Measurements from ENCODE around the gene VPS36. TPM values are rescaled to one million over a fixed set of nuclear protein-coding genes. Genes with fewer than 3 reads are reported as not detected.
A peak's percentile ranks its signal among the peaks of the same experiment; 100 is the strongest.

The VPS36 gene
- total RNA-seq, 1 experiment from 2014 or later = 29.2 TPM

GRCh38 chr13:52377898-52378297, 72.5 kb downstream of the VPS36 start:
- Histone ChIP-seq H3K79me2 (ENCODE audit: insufficient read depth, low read length) (no peaks in the 10 kb centered on the region), H2AK5ac (ENCODE audit: insufficient read length, low read length) (no peak overlapping the region), H2BK20ac (ENCODE audit: low read depth, low read length, poor library complexity, severe bottlenecking) (no peak overlapping the region), H3K23me2 (ENCODE audit: insufficient read length, low read depth, low read length, poor library complexity, severe bottlenecking) (no peaks in the 10 kb centered on the region), H3K23ac (ENCODE audit: insufficient read length, low read depth, low read length) (no peak overlapping the region), H2BK15ac (ENCODE audit: low read depth, low read length) (no peak overlapping the region), H4K5ac (ENCODE audit: insufficient read length, low read depth, low read length) (no peak overlapping the region), H3K79me1 (ENCODE audit: insufficient read depth, low read depth, low read length, poor library complexity, severe bottlenecking) (no peaks in the 10 kb centered on the region), H3K4me2 (ENCODE audit: insufficient read depth, insufficient read length, low read length) (no peak overlapping the region), H4K20me1 (ENCODE audit: control insufficient read depth, insufficient read depth, insufficient read length) (no peaks in the 10 kb centered on the region), H3K27ac (ENCODE audit: insufficient read length, low read depth, low read length) (no peak overlapping the region), H3K9ac (ENCODE audit: extremely low read depth, insufficient read length, low read length) (no peak overlapping the region), H3K27me3 (ENCODE audit: insufficient read depth, low read length) (no peaks in the 10 kb centered on the region), H3K14ac (ENCODE audit: insufficient read depth, low read length) (no peak overlapping the region; the same call in 1 of the 2 replicates), H2BK12ac (ENCODE audit: insufficient read length, low read depth, low read length) (no peak overlapping the region), H2BK5ac (ENCODE audit: insufficient read length, low read length) (no peak overlapping the region), H3K18ac (ENCODE audit: insufficient read length, low read depth, low read length) (peak overlapping the region; percentile 34), H3K4me1 (ENCODE audit: insufficient read depth, low read length) (no peaks in the 10 kb centered on the region), H2BK120ac (ENCODE audit: low read depth, low read length, poor library complexity, severe bottlenecking) (no peak overlapping the region), H3T11ph (ENCODE audit: low read length) (no peak overlapping the region), H3K56ac (ENCODE audit: insufficient read length, low read depth, low read length) (no peak overlapping the region), H4K91ac (ENCODE audit: insufficient read length, low read depth, low read length) (no peak overlapping the region), H3K4ac (ENCODE audit: low read depth, low read length) (no peak overlapping the region), H3K9me3 (ENCODE audit: control insufficient read depth, low read depth, low read length) (no peaks in the 10 kb centered on the region), H4K8ac (replicated peaks; ENCODE audit: insufficient read length, low read depth, low read length) (no peak overlapping the region), H2AFZ (ENCODE audit: low read length) (no peak overlapping the region)
- Mint-ChIP-seq H3K27ac (no peak overlapping the region), H3K4me3 (no peak overlapping the region), H3K4me1 (0 out of 4 replicates have a peak, but pooled peaks cover 0 to 2% of the 10 kb centered on the region in 2 experiments), H3K9me3 (no peaks in the 10 kb centered on the region), H3K36me3 (ENCODE audit: insufficient read depth in 1 of 3, low read depth in 3 of 3) (no peaks in the 10 kb centered on the region; a peak in 1 of 7 replicates), H3K27me3 (ENCODE audit: low read depth) (no peaks in the 10 kb centered on the region)
- TF ChIP-seq, protein P1, sequence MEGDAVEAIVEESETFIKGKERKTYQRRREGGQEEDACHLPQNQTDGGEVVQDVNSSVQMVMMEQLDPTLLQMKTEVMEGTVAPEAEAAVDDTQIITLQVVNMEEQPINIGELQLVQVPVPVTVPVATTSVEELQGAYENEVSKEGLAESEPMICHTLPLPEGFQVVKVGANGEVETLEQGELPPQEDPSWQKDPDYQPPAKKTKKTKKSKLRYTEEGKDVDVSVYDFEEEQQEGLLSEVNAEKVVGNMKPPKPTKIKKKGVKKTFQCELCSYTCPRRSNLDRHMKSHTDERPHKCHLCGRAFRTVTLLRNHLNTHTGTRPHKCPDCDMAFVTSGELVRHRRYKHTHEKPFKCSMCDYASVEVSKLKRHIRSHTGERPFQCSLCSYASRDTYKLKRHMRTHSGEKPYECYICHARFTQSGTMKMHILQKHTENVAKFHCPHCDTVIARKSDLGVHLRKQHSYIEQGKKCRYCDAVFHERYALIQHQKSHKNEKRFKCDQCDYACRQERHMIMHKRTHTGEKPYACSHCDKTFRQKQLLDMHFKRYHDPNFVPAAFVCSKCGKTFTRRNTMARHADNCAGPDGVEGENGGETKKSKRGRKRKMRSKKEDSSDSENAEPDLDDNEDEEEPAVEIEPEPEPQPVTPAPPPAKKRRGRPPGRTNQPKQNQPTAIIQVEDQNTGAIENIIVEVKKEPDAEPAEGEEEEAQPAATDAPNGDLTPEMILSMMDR (conservative IDR thresholded peaks at IDR 0.05) = no peak
- WGBS (ENCODE audit: extremely low coverage, insufficient read length, low lambda C conversion rate) = no CpG with 5 or more reads among the region's 21 CpGs
- DNase-seq = no peak
